ENCODE results near the gene SEC16A.

The SEC16A gene

GRCh38 chr9:136511670-136512592, 29.1 kb upstream of the SEC16A start:
- Histone ChIP-seq H3K9ac (ENCODE audit: insufficient read length, low read depth) (no peak overlapping the region), H3K9me3 (ENCODE audit: insufficient read depth, low read length) (no peaks in the 10 kb centered on the region; the same call in 1 of the 2 replicates), H3K36me3 (ENCODE audit: insufficient read depth, insufficient read length, low read length) (peaks cover 98% of the 10 kb centered on the region), H3K4me3 (ENCODE audit: insufficient read length, low read depth) (no peak overlapping the region), H3K27me3 (ENCODE audit: insufficient read depth, insufficient read length) (no peaks in the 10 kb centered on the region), H3K4me1 (ENCODE audit: insufficient read depth, insufficient read length) (no peaks in the 10 kb centered on the region)
- TF ChIP-seq SUZ12 (IDR thresholded peaks at IDR 0.05; ENCODE audit: extremely low read depth, insufficient read depth, insufficient read length) (no peak), ZNF274 (IDR thresholded peaks at IDR 0.05; ENCODE audit: low read depth, low read length) (no peak), YY1 (IDR thresholded peaks at IDR 0.05; ENCODE audit: insufficient read depth, insufficient read length) (no peak)
- DNase-seq (ENCODE audit: low read depth, low spot score): no peak

GRCh38 chr9:136511144-136511669, 28.4 kb upstream of the SEC16A start:
- peaks cover 98% of the 10 kb centered on the region for H3K36me3 ChIP-seq (ENCODE audit: insufficient read depth, insufficient read length, low read length)
- H3K4me1 ChIP-seq (ENCODE audit: insufficient read depth, insufficient read length): no peaks in the 10 kb centered on the region
- TF ChIP-seq YY1 (IDR thresholded peaks at IDR 0.05; ENCODE audit: insufficient read depth, insufficient read length): no peak
- TF ChIP-seq ZNF274 (IDR thresholded peaks at IDR 0.05; ENCODE audit: low read depth, low read length): no peak
- TF ChIP-seq SUZ12 (IDR thresholded peaks at IDR 0.05; ENCODE audit: extremely low read depth, insufficient read depth, insufficient read length): no peak
- H3K27me3 ChIP-seq (ENCODE audit: insufficient read depth, insufficient read length): no peaks in the 10 kb centered on the region
- no peak for DNase-seq (ENCODE audit: low read depth, low spot score)
- no peaks in the 10 kb centered on the region; the same call in 1 of the 2 replicates for H3K9me3 ChIP-seq (ENCODE audit: insufficient read depth, low read length)
- no peak overlapping the region for H3K4me3 ChIP-seq (ENCODE audit: insufficient read length, low read depth)
- H3K9ac ChIP-seq (ENCODE audit: insufficient read length, low read depth): no peak overlapping the region

GRCh38 chr9:136510561-136510960, 27.7 kb upstream of the SEC16A start:
- Histone ChIP-seq H3K9ac (ENCODE audit: insufficient read length, low read depth) (no peak overlapping the region), H3K9me3 (ENCODE audit: insufficient read depth, low read length) (no peaks in the 10 kb centered on the region; the same call in 1 of the 2 replicates), H3K4me1 (ENCODE audit: insufficient read depth, insufficient read length) (no peaks in the 10 kb centered on the region), H3K36me3 (ENCODE audit: insufficient read depth, insufficient read length, low read length) (peaks cover 98% of the 10 kb centered on the region), H3K4me3 (ENCODE audit: insufficient read length, low read depth) (no peak overlapping the region), H3K27me3 (ENCODE audit: insufficient read depth, insufficient read length) (no peaks in the 10 kb centered on the region)
- no peak for DNase-seq (ENCODE audit: low read depth, low spot score)
- no peak for TF ChIP-seq ZNF274 (IDR thresholded peaks at IDR 0.05; ENCODE audit: low read depth, low read length)
- no peak for TF ChIP-seq YY1 (IDR thresholded peaks at IDR 0.05; ENCODE audit: insufficient read depth, insufficient read length)
- no peak for TF ChIP-seq SUZ12 (IDR thresholded peaks at IDR 0.05; ENCODE audit: extremely low read depth, insufficient read depth, insufficient read length)

GRCh38 chr9:136509549-136509948, 26.7 kb upstream of the SEC16A start:
- Histone ChIP-seq H3K4me3 (ENCODE audit: insufficient read length, low read depth) (no peak overlapping the region), H3K9ac (ENCODE audit: insufficient read length, low read depth) (no peak overlapping the region), H3K4me1 (ENCODE audit: insufficient read depth, insufficient read length) (no peaks in the 10 kb centered on the region), H3K27me3 (ENCODE audit: insufficient read depth, insufficient read length) (no peaks in the 10 kb centered on the region), H3K9me3 (ENCODE audit: insufficient read depth, low read length) (no peaks in the 10 kb centered on the region; the same call in 1 of the 2 replicates), H3K36me3 (ENCODE audit: insufficient read depth, insufficient read length, low read length) (peaks cover 98% of the 10 kb centered on the region)
- TF ChIP-seq SUZ12 (IDR thresholded peaks at IDR 0.05; ENCODE audit: extremely low read depth, insufficient read depth, insufficient read length) (no peak), YY1 (IDR thresholded peaks at IDR 0.05; ENCODE audit: insufficient read depth, insufficient read length) (no peak), ZNF274 (IDR thresholded peaks at IDR 0.05; ENCODE audit: low read depth, low read length) (no peak)
- DNase-seq (ENCODE audit: low read depth, low spot score): no peak

GRCh38 chr9:136508729-136509500, 26.1 kb upstream of the SEC16A start:
- no peak overlapping the region for H3K9ac ChIP-seq (ENCODE audit: insufficient read length, low read depth)
- TF ChIP-seq ZNF274 (IDR thresholded peaks at IDR 0.05; ENCODE audit: low read depth, low read length) (no peak), YY1 (IDR thresholded peaks at IDR 0.05; ENCODE audit: insufficient read depth, insufficient read length) (no peak), SUZ12 (IDR thresholded peaks at IDR 0.05; ENCODE audit: extremely low read depth, insufficient read depth, insufficient read length) (no peak)
- peaks cover 98% of the 10 kb centered on the region for H3K36me3 ChIP-seq (ENCODE audit: insufficient read depth, insufficient read length, low read length)
- H3K27me3 ChIP-seq (ENCODE audit: insufficient read depth, insufficient read length): no peaks in the 10 kb centered on the region
- no peaks in the 10 kb centered on the region; the same call in 1 of the 2 replicates for H3K9me3 ChIP-seq (ENCODE audit: insufficient read depth, low read length)
- no peak for DNase-seq (ENCODE audit: low read depth, low spot score)
- no peak overlapping the region for H3K4me3 ChIP-seq (ENCODE audit: insufficient read length, low read depth)
- no peaks in the 10 kb centered on the region for H3K4me1 ChIP-seq (ENCODE audit: insufficient read depth, insufficient read length)

- H3K27me3 ChIP-seq (ENCODE audit: insufficient read depth, insufficient read length): no peaks in the 10 kb centered on the region
- no peak overlapping the region for H3K9ac ChIP-seq (ENCODE audit: insufficient read length, low read depth)
- no peak for TF ChIP-seq YY1 (IDR thresholded peaks at IDR 0.05; ENCODE audit: insufficient read depth, insufficient read length)
- no peak for TF ChIP-seq ZNF274 (IDR thresholded peaks at IDR 0.05; ENCODE audit: low read depth, low read length)
- TF ChIP-seq SUZ12 (IDR thresholded peaks at IDR 0.05; ENCODE audit: extremely low read depth, insufficient read depth, insufficient read length): no peak
- DNase-seq (ENCODE audit: low read depth, low spot score): no peak
- H3K36me3 ChIP-seq (ENCODE audit: insufficient read depth, insufficient read length, low read length): peaks cover 98% of the 10 kb centered on the region
- no peak overlapping the region for H3K4me3 ChIP-seq (ENCODE audit: insufficient read length, low read depth)
- no peaks in the 10 kb centered on the region; the same call in 1 of the 2 replicates for H3K9me3 ChIP-seq (ENCODE audit: insufficient read depth, low read length)
- H3K4me1 ChIP-seq (ENCODE audit: insufficient read depth, insufficient read length): peaks cover 2% of the 10 kb centered on the region
These were observed 25.1 kb upstream of the SEC16A start for GRCh38 chr9:136507992-136508375.
